ENCODE results near the gene TMEM45A.

TMEM45A gene

GRCh38 chr3:100516232-100516631 is 23.8 kb downstream of the TMEM45A start:
- TF ChIP-seq CTCF (IDR thresholded peaks at IDR 0.05; ENCODE audit: low read depth, low read length) (no peak), EZH2phosphoT487 (IDR thresholded peaks at IDR 0.05; ENCODE audit: low read depth) (no peak)
- Histone ChIP-seq H2AFZ (ENCODE audit: low read depth, low read length) (no peak overlapping the region), H3K9ac (ENCODE audit: low read length) (no peak overlapping the region), H3K27me3 (ENCODE audit: low read depth, low read length) (no peaks in the 10 kb centered on the region), H3K79me2 (ENCODE audit: low read length) (no peaks in the 10 kb centered on the region), H4K20me1 (ENCODE audit: insufficient read depth, low read length) (no peaks in the 10 kb centered on the region), H3K4me2 (ENCODE audit: low read length) (no peak overlapping the region), H3K9me3 (ENCODE audit: insufficient read depth, low read length) (no peaks in the 10 kb centered on the region), H3K36me3 (replicated peaks; ENCODE audit: low read depth, low read length) (no peaks in the 10 kb centered on the region), H3K4me3 (ENCODE audit: low read length) (no peak overlapping the region), H3K27ac (ENCODE audit: low read length) (no peak overlapping the region), H3K4me1 (ENCODE audit: low read length) (no peaks in the 10 kb centered on the region)

- no peak overlapping the region for H3K27ac ChIP-seq (ENCODE audit: low read length)
- H3K27me3 ChIP-seq (ENCODE audit: low read depth, low read length): no peaks in the 10 kb centered on the region
- TF ChIP-seq EZH2phosphoT487 (IDR thresholded peaks at IDR 0.05; ENCODE audit: low read depth): no peak
- no peak for TF ChIP-seq CTCF (IDR thresholded peaks at IDR 0.05; ENCODE audit: low read depth, low read length)
- no peak overlapping the region for H3K9ac ChIP-seq (ENCODE audit: low read length)
- H2AFZ ChIP-seq (ENCODE audit: low read depth, low read length): no peak overlapping the region
- H3K4me1 ChIP-seq (ENCODE audit: low read length): no peaks in the 10 kb centered on the region
- no peaks in the 10 kb centered on the region for H3K79me2 ChIP-seq (ENCODE audit: low read length)
- no peaks in the 10 kb centered on the region for H3K36me3 ChIP-seq (replicated peaks; ENCODE audit: low read depth, low read length)
- H3K9me3 ChIP-seq (ENCODE audit: insufficient read depth, low read length): no peaks in the 10 kb centered on the region
- H4K20me1 ChIP-seq (ENCODE audit: insufficient read depth, low read length): no peaks in the 10 kb centered on the region
- H3K4me2 ChIP-seq (ENCODE audit: low read length): no peak overlapping the region
- no peak overlapping the region for H3K4me3 ChIP-seq (ENCODE audit: low read length)
Observed at GRCh38 chr3:100516838-100517237, 24.4 kb downstream of the TMEM45A start.

GRCh38 chr3:100517276-100517675 is 24.9 kb downstream of the TMEM45A start:
- Histone ChIP-seq H3K4me1 (ENCODE audit: low read length) (no peaks in the 10 kb centered on the region), H3K4me3 (ENCODE audit: low read length) (no peak overlapping the region), H3K9ac (ENCODE audit: low read length) (no peak overlapping the region), H3K4me2 (ENCODE audit: low read length) (no peak overlapping the region), H3K9me3 (ENCODE audit: insufficient read depth, low read length) (no peaks in the 10 kb centered on the region), H3K27ac (ENCODE audit: low read length) (no peak overlapping the region), H3K27me3 (ENCODE audit: low read depth, low read length) (no peaks in the 10 kb centered on the region), H4K20me1 (ENCODE audit: insufficient read depth, low read length) (no peaks in the 10 kb centered on the region), H2AFZ (ENCODE audit: low read depth, low read length) (no peak overlapping the region), H3K79me2 (ENCODE audit: low read length) (no peaks in the 10 kb centered on the region), H3K36me3 (replicated peaks; ENCODE audit: low read depth, low read length) (no peaks in the 10 kb centered on the region)
- TF ChIP-seq CTCF (IDR thresholded peaks at IDR 0.05; ENCODE audit: low read depth, low read length): no peak
- TF ChIP-seq EZH2phosphoT487 (IDR thresholded peaks at IDR 0.05; ENCODE audit: low read depth): no peak

- Histone ChIP-seq H3K36me3 (replicated peaks; ENCODE audit: low read depth, low read length) (no peaks in the 10 kb centered on the region), H3K4me2 (ENCODE audit: low read length) (no peak overlapping the region), H4K20me1 (ENCODE audit: insufficient read depth, low read length) (no peaks in the 10 kb centered on the region), H3K27me3 (ENCODE audit: low read depth, low read length) (no peaks in the 10 kb centered on the region), H3K9me3 (ENCODE audit: insufficient read depth, low read length) (no peaks in the 10 kb centered on the region), H3K4me1 (ENCODE audit: low read length) (no peaks in the 10 kb centered on the region), H3K27ac (ENCODE audit: low read length) (no peak overlapping the region), H2AFZ (ENCODE audit: low read depth, low read length) (no peak overlapping the region), H3K9ac (ENCODE audit: low read length) (no peak overlapping the region), H3K79me2 (ENCODE audit: low read length) (no peaks in the 10 kb centered on the region), H3K4me3 (ENCODE audit: low read length) (no peak overlapping the region)
- TF ChIP-seq CTCF (IDR thresholded peaks at IDR 0.05; ENCODE audit: low read depth, low read length) (no peak), EZH2phosphoT487 (IDR thresholded peaks at IDR 0.05; ENCODE audit: low read depth) (no peak)
Observed at GRCh38 chr3:100518244-100518643, 25.8 kb downstream of the TMEM45A start.

Data from OCI-LY3 (cell line).